K562 (cell line): ENCODE results near the gene RPS19BP1. TPM values are rescaled to one million over a fixed set of nuclear protein-coding genes. Genes with fewer than 3 reads are reported as not detected.
A peak's percentile ranks its signal among the peaks of the same experiment; 100 is the strongest.

Source experiments
- ASH1L ChIP-seq: fragments of 450-650 bp; IDR thresholded peaks from 2 replicates; pipeline ENCODE4 v1.6.1; 2018; ENCODE audit warnings: borderline replicate concordance, mild to moderate bottlenecking, low read depth; ENCODE audit not compliant: partially characterized antibody
- BRD4 ChIP-seq: fragments of 200-600 bp; sonication (generic); IDR thresholded peaks from 2 replicates; pipeline ENCODE4 v1.6.1; 2017; ENCODE audit warnings: inconsistent platforms
- CCNT2 ChIP-seq: IDR thresholded peaks from 2 replicates; pipeline ENCODE4 v1.6.1; 2011; ENCODE audit warnings: borderline replicate concordance, low read depth, mild to moderate bottlenecking, moderate library complexity, mixed read lengths, low read length; ENCODE audit not compliant: insufficient read length; ENCODE audit errors: extremely low read depth
- CTCF ChIP-seq, 3 experiments: IDR thresholded peaks in 2 of 3; conservative IDR thresholded peaks in 1 of 3; 2 replicates each; pipeline ENCODE4 v1.5.1; 2011 to 2012; ENCODE audit warnings: low read length in 3 of 3, mild to moderate bottlenecking in 3 of 3, control low read depth in 2 of 3, improper control_type of control experiment in 1 of 3, inconsistent platforms in 1 of 3, low read depth in 1 of 3, mixed read lengths in 1 of 3, moderate library complexity in 1 of 3; ENCODE audit not compliant: insufficient read depth in 2 of 3
- MAFF ChIP-seq: IDR thresholded peaks from 2 replicates; pipeline ENCODE4 v1.6.1; 2012; ENCODE audit warnings: low read length, improper control_type of control experiment
- MAZ ChIP-seq, 2 experiments: fragments of 450-650 bp in 1 of 2; sonication (generic) in 1 of 2; formaldehyde crosslinking; IDR thresholded peaks in 1 of 2; conservative IDR thresholded peaks in 1 of 2; 2 replicates each; pipeline versions ENCODE4 v1.4.0 to v1.5.0; 2020; ENCODE audit warnings: mild to moderate bottlenecking in 1 of 2, missing genetic modification reagents in 1 of 2
- NCOR1 ChIP-seq: fragments of 450-650 bp; IDR thresholded peaks from 2 replicates; pipeline ENCODE4 v1.6.1; 2016; ENCODE audit warnings: mild to moderate bottlenecking, moderate library complexity
- NFIX ChIP-seq: fragments of 250-450 bp; sonication (Bioruptor Pico); IDR thresholded peaks from 2 replicates; pipeline ENCODE4 v1.4.0; 2020; ENCODE audit warnings: low read depth, mild to moderate bottlenecking, moderate library complexity
- PHTF2 ChIP-seq: fragments of 250-450 bp; sonication (Bioruptor Pico); IDR thresholded peaks from 2 replicates; pipeline ENCODE4 v1.5.0; 2021; ENCODE audit warnings: mild to moderate bottlenecking
- PKNOX1 ChIP-seq: fragments of 450-650 bp; IDR thresholded peaks from 2 replicates; pipeline ENCODE4 v1.6.1; 2016
- RBFOX2 ChIP-seq: fragments of 200-400 bp; formaldehyde crosslinking; IDR thresholded peaks from 2 replicates; pipeline ENCODE4 v1.6.1; 2017; ENCODE audit warnings: low read depth, mild to moderate bottlenecking, low read length, moderate library complexity
- RBM39 ChIP-seq: fragments of 200-400 bp; formaldehyde crosslinking; optimal IDR thresholded peaks from 2 replicates; pipeline ENCODE3; 2018; ENCODE audit warnings: low read depth, low read length
- RFX5 ChIP-seq: IDR thresholded peaks from 2 replicates; pipeline ENCODE4 v1.6.1; 2011; ENCODE audit warnings: low read depth, mild to moderate bottlenecking, improper control_type of control experiment, low read length
- SAP30 ChIP-seq: fragments of 200-600 bp; sonication (generic); IDR thresholded peaks from 2 replicates; pipeline ENCODE4 v1.6.1; 2012; ENCODE audit warnings: borderline replicate concordance, low read depth, mild to moderate bottlenecking, moderate library complexity, low read length, control low read depth, inconsistent platforms; ENCODE audit not compliant: insufficient read depth, poor library complexity, severe bottlenecking
- SPI1 ChIP-seq: IDR thresholded peaks from 2 replicates; pipeline ENCODE4 v1.6.1; 2011; ENCODE audit warnings: low read depth, low read length, control low read depth, borderline replicate concordance
- TCF7 ChIP-seq: sonication (generic); IDR thresholded peaks from 2 replicates; pipeline ENCODE4 v1.6.1; 2016; ENCODE audit warnings: antibody characterized with exemption, borderline replicate concordance
- UBTF ChIP-seq, 2 experiments: IDR thresholded peaks; 2 replicates each; pipeline ENCODE4 v1.6.1; 2012; ENCODE audit warnings: improper control_type of control experiment in 2 of 2, low read depth in 2 of 2, low read length in 2 of 2, borderline replicate concordance in 1 of 2
- ZMIZ1 ChIP-seq, 2 experiments: fragments of 150-350 bp in 1 of 2; IDR thresholded peaks; 2 replicates each; pipeline ENCODE4 v1.6.1; 2012 to 2016; ENCODE audit warnings: low read depth in 2 of 2, low read length in 2 of 2, mild to moderate bottlenecking in 1 of 2, moderate library complexity in 1 of 2
- polyA plus RNA-seq, 8 experiments: library from polyadenylated mRNA; depleted of rRNA in 4 of 8; stranded (reverse) in 5 of 8; unstranded in 3 of 8; fragments of >200 nt; fragmentation: Nextera tagmentation in 2 of 8; fragmentation: Illumina TruSeq in 1 of 8; extraction: Ambion mirVana in 2 of 8; extraction: Trizol in 1 of 8; gene quantifications; 2 replicates each; pipeline versions ENCODE4 v1.2.1 to v1.2.3, GENCODE V29; 2011 to 2014; ENCODE audit warnings: inconsistent platforms in 1 of 8, missing spikeins in 1 of 8
- total RNA-seq, 7 experiments: library from RNA; depleted of rRNA in 6 of 7; stranded (reverse); fragments of >200 nt in 6 of 7; fragmentation: Illumina TruSeq in 2 of 7; extraction: Trizol in 2 of 7; gene quantifications; 2 replicates each; pipeline versions ENCODE4 v1.2.1 to v1.2.3, GENCODE V29; 2011 to 2021; ENCODE audit warnings: low replicate concordance in 1 of 7

Gene RPS19BP1
- total and polyA plus RNA-seq, 9 of the 15 experiments (the other 6 are each of a cell fraction or from before 2014, with no cell fraction given), result 3.0 to 223 (median 84.3) TPM

- TF ChIP-seq UBTF (IDR thresholded peaks at IDR 0.05; ENCODE audit: borderline replicate concordance in 1 of 2, low read depth in 2 of 2, low read length in 2 of 2) (peak in 1 of 2 experiments; percentile 48; a peak in 1 of 4 replicates), MAZ (CRISPR knock-in tag; conservative IDR thresholded peaks at IDR 0.05 in 1 of 2, IDR thresholded peaks at IDR 0.05 in 1 of 2) (peak in 1 of 2 experiments; percentile 65; a peak in 2 of 4 replicates), SAP30 (peak; percentile 61), NFIX (CRISPR knock-in tag) (no peak), PKNOX1 (peak; percentile 90), PHTF2 (CRISPR knock-in tag) (no peak), SPI1 (no peak), CTCF (IDR thresholded peaks at IDR 0.05 in 2 of 3, conservative IDR thresholded peaks at IDR 0.05 in 1 of 3; ENCODE audit: insufficient read depth in 2 of 3, low read depth in 1 of 3, low read length in 3 of 3) (peak; percentile 39 to 55 (median 55); a peak in 5 of 6 replicates), BRD4 (peak; percentile 65; the same call in 1 of the 2 replicates), NCOR1 (peak; percentile 5; the same call in 1 of the 2 replicates), ASH1L (peak; percentile 81), TCF7 (no peak), RFX5 (peak; percentile 13; the same call in 1 of the 2 replicates), RBFOX2 (peak; percentile 58), CCNT2 (peak; percentile 53), MAFF (peak; percentile 9; the same call in 1 of the 2 replicates), RBM39 (no peak), ZMIZ1 (IDR thresholded peaks at IDR 0.05; ENCODE audit: low read depth in 2 of 2, low read length in 2 of 2) (peak in 1 of 2 experiments; percentile 35; a peak in 2 of 4 replicates)
Measured at GRCh38 chr22:39519681-39520225, 12.8 kb downstream of the RPS19BP1 start (continued).
